ENCODE data around the gene KRTAP10-10.
"Not testable (repeated sequence)": the region's sequence is repeated elsewhere in the genome, so short reads cannot be mapped to it uniquely, and the experiment has no call there.

The KRTAP10-10 gene

GRCh38 chr21:44627181-44627822, 9.9 kb upstream of the KRTAP10-10 start:
- DNase-seq, result not testable (repeated sequence)

GRCh38 chr21:44627831-44628233, 9.3 kb upstream of the KRTAP10-10 start:
- DNase-seq, result not testable (repeated sequence)

- DNase-seq, result no peak
Measured at GRCh38 chr21:44628707-44629391, 8.3 kb upstream of the KRTAP10-10 start.

GRCh38 chr21:44630440-44630839, 6.7 kb upstream of the KRTAP10-10 start:
- DNase-seq, result no peak

GRCh38 chr21:44632067-44632466, 5.1 kb upstream of the KRTAP10-10 start:
- no peak for DNase-seq

- DNase-seq, result no peak
Measured at GRCh38 chr21:44636209-44637017, 743 bp upstream of the KRTAP10-10 start.

- DNase-seq, result not testable (repeated sequence)
Measured at GRCh38 chr21:44637851-44638348, 744 bp downstream of the KRTAP10-10 start.

- DNase-seq, result not testable (repeated sequence)
Measured at GRCh38 chr21:44638506-44639330, 1.6 kb downstream of the KRTAP10-10 start.

- no peak for DNase-seq
Measured at GRCh38 chr21:44639331-44639655, 2.1 kb downstream of the KRTAP10-10 start.

GRCh38 chr21:44640761-44641160, 3.6 kb downstream of the KRTAP10-10 start:
- DNase-seq, result no peak

- DNase-seq, result no peak
Measured at GRCh38 chr21:44643741-44644310, 6.7 kb downstream of the KRTAP10-10 start.

- DNase-seq, result no peak
Measured at GRCh38 chr21:44644878-44645277, 7.7 kb downstream of the KRTAP10-10 start.

GRCh38 chr21:44646366-44647221, 9.4 kb downstream of the KRTAP10-10 start, which contains the start of gene KRTAP10-11:
Gene KRTAP10-11, plus strand, starts transcription at chr21:44646414. Its CDS starts 45 bp downstream, at chr21:44646459.
- DNase-seq, result not testable (repeated sequence)

- no peak for DNase-seq
Measured at GRCh38 chr21:44647222-44647552, 10.0 kb downstream of the KRTAP10-10 start.

- no peak for DNase-seq
Measured at GRCh38 chr21:44648557-44649311, 11.6 kb downstream of the KRTAP10-10 start.

- no peak for DNase-seq
Measured at GRCh38 chr21:44649521-44650100, 12.5 kb downstream of the KRTAP10-10 start.

GRCh38 chr21:44650265-44650972, 13.3 kb downstream of the KRTAP10-10 start:
- DNase-seq, result no peak

- DNase-seq, result no peak
Measured at GRCh38 chr21:44650973-44651675, 14.0 kb downstream of the KRTAP10-10 start.

- no peak for DNase-seq
Measured at GRCh38 chr21:44653123-44653522, 16.0 kb downstream of the KRTAP10-10 start.
